Left cardiac atrium (tissue), 4 donors: ENCODE results near the gene OR4D2. TPM values are rescaled to one million over a fixed set of nuclear protein-coding genes. Genes with fewer than 3 reads are reported as not detected.
"Not testable (repeated sequence)": the region's sequence is repeated elsewhere in the genome, so short reads cannot be mapped to it uniquely, and the experiment has no call there.

Experiments used
- ATAC-seq, 2 donors: fragments of 200-7000 bp; cut with Tn5 transposase; one replicate each; pipeline ENCODE4 v1.9.1; 2020; ENCODE audit warnings: mild to moderate bottlenecking in 2 of 2, moderate library complexity in 2 of 2
- DNase-seq: peaks from one replicate; pipeline ENCODE4 v3.0.0-alpha.2; 2020
- intact Hi-C, 2 donors: fragments of 100-400 bp; cut with DNase I; formaldehyde crosslinking; loops; one replicate each; pipeline versions ENCODE4 v1.14.1 to v1.15.1; 2022 to 2023
- long read RNA-seq: library from polyadenylated mRNA; unstranded; transcript quantifications from one replicate; pipeline ENCODE4 v2.0.0, GENCODE V29; 2021
- total RNA-seq, 2 donors: library from RNA; stranded (reverse); fragmentation: NEBNext Ultra II Directional; extraction: Animal tissue kit (Norgen Biotek cat#: 25700); gene quantifications; one replicate each; pipeline ENCODE4 v1.2.1, GENCODE V29; 2021
- donor health status: DM: no; HTN: yes; CAD: no.
- donor health status: DM: no; HTN: yes; CAD: no; lungs with severe emphysema.
- donor health status: DM: yes; HTN: yes; CAD: no.
- donor health status: Dilated cardiomyopathy.

The OR4D2 gene
- total RNA-seq: not detected
- long read RNA-seq: 0 reads

- intact Hi-C loops: no loop called here
- ATAC-seq: no peak
- no peak for DNase-seq
Measured at GRCh38 chr17:58166682-58167081, at the start of gene OR4D2. Gene OR4D2, plus strand, starts transcription at chr17:58166982. Its CDS starts 2,674 bp downstream, at chr17:58169656.

GRCh38 chr17:58117382-58117781 lies 49.4 kb upstream of the OR4D2 start:
- intact Hi-C loops: loop anchor here (10.0 kb wide), 2 partner anchors 113 to 993 kb away; partner anchors contain the start of gene SRSF1 (in 1 of the 2)
- no peak for ATAC-seq

GRCh38 chr17:58119491-58119890 lies 47.3 kb upstream of the OR4D2 start:
- no peak for DNase-seq
- intact Hi-C loops: loop anchor here (10.0 kb wide), 2 partner anchors 115 to 995 kb away; partner anchors contain the start of gene SRSF1 (in 1 of the 2)
- no peak for ATAC-seq

More at GRCh38 chr17:58117382-58117781, 49.4 kb upstream of the OR4D2 start:
- DNase-seq: no peak

DNA sequence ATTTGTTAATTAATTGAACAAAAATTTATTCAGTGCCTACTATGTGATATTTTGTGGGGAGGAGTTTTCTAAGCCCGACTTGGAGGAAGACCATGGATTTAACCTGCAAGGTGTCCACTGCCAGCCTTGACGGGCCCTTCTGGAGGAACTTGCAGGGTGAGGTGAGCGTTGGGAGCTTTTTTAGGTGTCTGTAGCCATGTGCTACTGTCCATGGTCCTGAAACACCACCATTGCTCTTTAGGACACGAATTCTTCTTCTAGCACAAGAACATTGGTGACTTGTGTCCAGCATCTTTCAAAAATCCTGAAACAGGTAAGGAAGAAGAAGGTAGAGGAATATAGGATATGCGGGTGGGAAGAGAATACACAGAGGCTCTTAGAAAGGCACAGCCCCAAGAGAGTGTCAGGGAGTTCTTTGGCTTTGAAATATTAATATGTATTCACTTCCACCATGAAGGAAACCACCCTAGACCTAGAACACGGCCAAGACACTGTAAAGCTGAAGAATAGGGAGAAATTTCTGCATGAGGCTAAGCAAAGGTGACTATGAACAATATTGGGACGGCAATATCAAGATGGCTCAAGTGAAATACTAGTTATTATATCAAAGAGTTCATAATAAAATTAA lies 46.5 kb upstream of the OR4D2 start:
- ATAC-seq (peak in 1 of 2 donors; percentile 50), DNase-seq (peak; percentile 42)

GRCh38 chr17:58121925-58122324 lies 44.9 kb upstream of the OR4D2 start:
- no peak for DNase-seq
- intact Hi-C loops: no loop called here
- ATAC-seq: no peak

More for the DNA sequence above, 46.5 kb upstream of the OR4D2 start:
- intact Hi-C loops: no loop called here

DNA sequence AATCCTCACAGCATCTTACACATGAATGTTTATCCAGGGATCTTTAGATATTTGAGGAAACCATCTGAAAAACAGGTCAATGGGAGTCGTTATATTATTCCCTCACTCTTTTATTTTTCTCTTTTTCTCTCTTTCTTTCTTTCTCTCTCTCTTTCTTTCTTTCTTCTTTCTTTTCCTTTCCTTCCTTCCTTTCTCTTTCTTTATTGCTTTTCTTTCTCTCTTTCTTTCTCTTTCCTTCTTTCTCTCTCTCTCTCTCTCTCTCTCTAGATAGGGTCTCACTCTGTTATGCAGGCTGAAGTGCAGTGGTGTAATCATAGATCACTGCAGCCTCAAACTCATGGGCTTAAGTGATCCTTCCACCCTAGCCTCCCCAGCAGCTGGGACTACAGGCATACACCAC lies 38.9 kb upstream of the OR4D2 start:
- DNase-seq (no peak), ATAC-seq (no peak)
- intact Hi-C loops: no loop called here

DNA sequence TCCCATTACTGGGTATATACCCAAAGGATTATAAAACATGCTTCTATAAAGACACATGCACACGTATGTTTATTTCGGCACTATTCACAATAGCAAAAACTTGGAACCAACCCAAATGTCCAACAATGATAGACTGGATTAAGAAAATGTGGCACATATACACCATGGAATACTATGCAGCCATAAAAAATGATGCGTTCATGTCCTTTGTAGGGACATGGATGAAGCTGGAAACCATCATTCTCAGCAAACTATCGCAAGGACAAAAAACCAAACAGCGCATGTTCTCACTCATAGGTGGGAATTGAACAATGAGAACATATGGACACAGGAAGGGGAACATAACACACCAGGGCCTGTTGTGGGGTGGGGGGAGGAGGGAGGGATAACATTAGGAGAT lies 34.1 kb upstream of the OR4D2 start:
- intact Hi-C loops: not testable (repeated sequence)

GRCh38 chr17:58136669-58137279 lies 30.0 kb upstream of the OR4D2 start:
- DNase-seq (no peak), ATAC-seq (no peak)
- intact Hi-C loops: no loop called here

More for the DNA sequence above, 34.1 kb upstream of the OR4D2 start:
- not testable (repeated sequence) for DNase-seq, ATAC-seq

- intact Hi-C loops: no loop called here
- ATAC-seq: no peak
- DNase-seq: no peak
Measured at GRCh38 chr17:58141505-58141904, 25.3 kb upstream of the OR4D2 start.

DNA sequence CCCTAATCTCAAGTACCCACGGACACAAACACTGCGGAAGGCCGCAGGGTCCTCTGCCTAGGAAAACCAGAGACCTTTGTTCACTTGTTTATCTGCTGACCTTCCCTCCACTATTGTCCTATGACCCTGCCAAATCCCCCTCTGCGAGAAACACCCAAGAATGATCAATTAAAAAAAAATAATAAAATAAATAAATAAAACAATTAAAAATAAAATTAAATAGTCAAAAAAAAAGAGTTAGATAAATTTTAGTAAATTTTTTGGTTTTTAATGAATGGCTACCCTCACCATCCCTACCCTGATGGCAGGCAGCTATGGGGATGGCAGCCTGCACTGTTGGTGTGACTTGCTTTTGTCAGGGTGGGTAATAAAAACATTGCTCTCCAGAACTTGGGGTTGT lies 23.4 kb upstream of the OR4D2 start:
- DNase-seq, intact Hi-C loops, ATAC-seq: not testable (repeated sequence)

DNA sequence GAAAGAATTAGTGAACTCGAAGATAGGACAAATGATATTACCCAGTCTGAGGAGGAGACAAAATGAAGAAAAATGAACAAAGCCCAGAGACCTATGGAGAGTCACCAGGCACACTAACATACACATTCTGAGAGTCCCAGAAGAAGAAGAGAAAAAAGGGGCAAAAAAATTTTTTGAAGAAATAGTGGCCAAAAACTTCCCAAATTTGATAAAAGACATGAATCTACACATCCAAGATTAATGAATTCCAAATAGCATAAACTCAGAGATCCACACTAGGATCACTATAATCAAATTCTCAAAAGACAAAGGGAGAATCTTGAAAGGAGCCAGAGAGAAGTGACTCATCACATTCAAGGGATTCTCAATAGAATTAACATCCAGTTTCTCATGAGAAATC lies 22.0 kb upstream of the OR4D2 start:
- ATAC-seq: no peak

GRCh38 chr17:58147930-58148434 lies 18.8 kb upstream of the OR4D2 start, which contains the start of gene OR4D1:
Gene OR4D1, plus strand, starts transcription at chr17:58148384. Its CDS starts 6,770 bp downstream, at chr17:58155154.
- no peak for DNase-seq
- intact Hi-C loops: no loop called here
- no peak for ATAC-seq

More for the DNA sequence above, 22.0 kb upstream of the OR4D2 start:
- no peak for DNase-seq
- intact Hi-C loops: no loop called here

- no peak for ATAC-seq
- no peak for DNase-seq
- intact Hi-C loops: no loop called here
Measured at GRCh38 chr17:58148609-58149008, 18.2 kb upstream of the OR4D2 start.

DNA sequence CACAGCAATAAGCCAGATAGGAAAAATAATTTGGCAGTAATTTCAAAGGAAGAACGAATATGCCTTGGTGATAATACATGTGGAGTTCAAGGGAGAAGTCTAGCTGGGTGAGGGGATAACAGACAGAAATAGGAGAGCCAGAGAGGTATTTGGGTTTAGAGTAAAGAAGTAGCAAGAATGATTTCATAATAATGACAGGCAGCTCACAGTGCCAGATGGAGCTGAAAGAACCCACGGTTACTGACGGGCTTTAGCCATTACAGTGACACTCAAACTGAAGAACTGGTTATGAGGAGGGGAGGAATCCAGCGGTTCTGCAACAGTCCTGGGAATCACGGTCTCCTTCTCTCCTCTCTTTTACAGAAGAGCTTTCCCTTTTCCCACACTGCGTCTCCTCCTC lies 16.4 kb upstream of the OR4D2 start:
- DNase-seq (no peak), ATAC-seq (no peak)
- intact Hi-C loops: no loop called here

DNA sequence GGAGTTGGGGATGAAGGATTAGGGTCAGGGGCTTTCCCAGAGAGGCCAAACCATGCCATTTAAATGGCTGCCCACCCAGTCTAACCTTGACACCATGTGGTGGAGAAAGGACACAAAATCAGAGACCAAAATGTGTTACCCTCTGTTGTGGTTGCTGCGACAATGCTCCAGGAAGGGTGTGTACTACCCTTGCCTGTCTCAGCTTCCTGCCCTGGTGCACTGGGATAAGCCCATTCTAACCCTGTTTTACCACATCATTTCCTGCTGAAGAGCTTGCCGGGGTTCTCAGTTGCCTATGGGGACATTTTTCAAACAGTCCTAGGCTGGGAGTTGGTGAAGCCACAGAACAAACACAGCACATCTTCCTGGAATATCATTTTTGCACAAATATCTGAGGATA lies 13.7 kb upstream of the OR4D2 start:
- DNase-seq (no peak), ATAC-seq (peak; percentile 47 to 56)
- intact Hi-C loops: no loop called here

DNA sequence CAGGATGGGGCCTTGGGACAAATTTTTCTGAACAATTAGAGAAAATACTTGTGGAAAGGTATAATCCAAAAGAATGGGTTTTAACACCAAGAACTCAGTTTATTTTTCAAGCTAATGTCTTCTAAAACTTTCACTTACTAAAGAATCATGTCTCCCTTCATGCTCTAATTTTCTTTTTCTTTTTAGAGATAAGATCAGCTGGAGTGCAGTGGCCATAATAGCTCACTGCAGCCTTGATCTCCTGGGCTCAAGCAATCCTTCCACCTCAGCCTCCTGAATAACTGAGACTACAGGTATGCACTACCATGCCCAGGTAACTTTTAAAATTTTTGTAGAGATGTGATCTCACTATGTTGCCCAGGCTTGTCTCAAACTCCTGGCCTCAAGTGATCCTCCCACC lies 13.1 kb upstream of the OR4D2 start:
- DNase-seq (no peak), ATAC-seq (no peak)
- intact Hi-C loops: no loop called here

GRCh38 chr17:58156839-58157803 lies 9.7 kb upstream of the OR4D2 start:
- intact Hi-C loops: no loop called here
- ATAC-seq: peak; percentile 67 to 93

DNA sequence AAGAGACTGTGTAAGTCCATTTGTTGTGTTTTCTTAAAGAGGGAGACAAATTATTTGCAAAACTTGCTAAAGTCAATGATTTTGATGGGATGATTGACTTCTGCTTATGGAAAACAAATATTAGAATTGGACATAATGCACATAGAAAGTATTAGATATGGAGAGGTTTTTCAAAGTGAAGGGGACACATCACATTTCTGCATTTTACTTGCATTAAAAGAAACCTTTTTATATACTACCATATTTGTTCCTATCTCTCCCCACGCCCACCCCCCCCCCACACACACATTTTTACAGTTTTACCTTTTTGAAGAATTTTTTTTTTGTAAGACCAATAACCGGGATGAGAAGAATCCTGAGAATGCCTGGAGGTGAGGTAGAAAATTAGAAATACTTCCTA lies 8.6 kb upstream of the OR4D2 start:
- DNase-seq (no peak), ATAC-seq (no peak)
- intact Hi-C loops: no loop called here

More at GRCh38 chr17:58156839-58157803, 9.7 kb upstream of the OR4D2 start:
- peak; percentile 43 for DNase-seq

GRCh38 chr17:58161566-58161965 lies 5.2 kb upstream of the OR4D2 start:
- DNase-seq: no peak
- ATAC-seq: no peak
- intact Hi-C loops: no loop called here
